Heart right ventricle (tissue), 16 donors: ENCODE measurements around the gene NFAT5. TPM values are rescaled to one million over a fixed set of nuclear protein-coding genes. Genes with fewer than 3 reads are reported as not detected.
A peak's percentile ranks its signal among the peaks of the same experiment; 100 is the strongest.

Experiments
- ATAC-seq, 8 donors: fragments of 200-7000 bp; cut with Tn5 transposase; one replicate each; pipeline ENCODE4 v1.9.1; 2020; ENCODE audit warnings: mild to moderate bottlenecking in 8 of 8, moderate library complexity in 8 of 8, moderate number of reproducible peaks in 1 of 8
- DNase-seq, 2 donors: peaks; one replicate each; pipeline ENCODE4 v3.0.0-alpha.2; 2020
- H3K27ac ChIP-seq, 10 donors: fragments of 200-600 bp; sonication (generic) in 2 of 10; one replicate each; pipeline versions ENCODE4 v1.5.0 to v1.8.0; 2020 to 2022; ENCODE audit warnings: mild to moderate bottlenecking in 3 of 10
- H3K27me3 ChIP-seq, 7 donors: fragments of 200-600 bp; one replicate each; pipeline ENCODE4 v1.8.0; 2021 to 2022; ENCODE audit warnings: mild to moderate bottlenecking in 2 of 7
- H3K36me3 ChIP-seq, 9 donors: fragments of 200-600 bp; sonication (generic) in 1 of 9; one replicate each; pipeline versions ENCODE4 v1.5.0 to v1.8.0; 2020 to 2022; ENCODE audit warnings: mild to moderate bottlenecking in 2 of 9
- H3K4me1 ChIP-seq, 9 donors: fragments of 200-600 bp; sonication (generic) in 1 of 9; one replicate each; pipeline versions ENCODE4 v1.5.0 to v1.8.0; 2020 to 2022; ENCODE audit warnings: mild to moderate bottlenecking in 4 of 9
- H3K4me3 ChIP-seq, 10 donors: fragments of 200-600 bp; sonication (generic) in 2 of 10; one replicate each; pipeline versions ENCODE4 v1.5.0 to v1.8.0; 2020 to 2022; ENCODE audit warnings: mild to moderate bottlenecking in 7 of 10, moderate library complexity in 2 of 10
- H3K9me3 ChIP-seq, 11 donors: fragments of 200-600 bp in 10 of 11; sonication (generic) in 2 of 11; one replicate each; pipeline versions ENCODE4 v1.5.0 to v1.8.0; 2013 to 2022; ENCODE audit warnings: mild to moderate bottlenecking in 2 of 11, control low read depth in 1 of 11, moderate library complexity in 1 of 11
- WGBS, 2 donors: extraction: QIAGEN DNeasy Blood & Tissue Kit; methylation state at CpG; one replicate each; pipeline ENCODE4 v1.1.7; 2013; ENCODE audit warnings: inconsistent platforms in 1 of 2; 5-methylcytosine and 5-hydroxymethylcytosine counted together
- intact Hi-C, 10 donors: fragments of 100-400 bp; cut with DNase I; formaldehyde crosslinking; loops; one replicate each; pipeline versions ENCODE4 v1.11.1 to v1.14.2; 2022
- polyA plus RNA-seq, 2 donors: library from polyadenylated mRNA; stranded (reverse); fragments of 200-250 nt; gene quantifications; one replicate each; pipeline ENCODE4 v1.2.3, GENCODE V29; 2013
- total RNA-seq, 10 donors: library from RNA; stranded (reverse); fragmentation: NEBNext Ultra II Directional in 3 of 10; extraction: Animal tissue kit (Norgen Biotek cat#: 25700) in 3 of 10; gene quantifications; one replicate each; pipeline versions ENCODE4 v1.2.1 to v1.2.4, GENCODE V29; 2021 to 2023
- TF ChIP-seq, protein P1 (sequence below), 9 donors: fragments of 200-600 bp; sonication (generic) in 2 of 9; IDR thresholded peaks; one replicate each; pipeline versions ENCODE4 v1.5.0 to v1.8.0; 2021 to 2022; ENCODE audit warnings: antibody characterized with exemption in 9 of 9, mild to moderate bottlenecking in 5 of 9, moderate library complexity in 1 of 9
- donor health status: Arrhythmogenic right ventricular cardiomyopathy.
- donor health status: ischemic (EF 13 %, LVEDD 7.1; RV severe dilation, severe dysfunction).
- donor health status: healthy with polysubstance abuse.
- donor health status: DM: no; HTN: yes; CAD: no.
- donor health status: DM: no; HTN: no; CAD: no.
- donor health status: ischemic (EF 25% LVEDD 6.9; RV normal size, moderate dysfunction).
- donor health status: ischemic (EF 25% LVEDD 5.7; RV mildly dilated, moderate dysfunction).
- donor health status: healthy.
- donor health status: DM: yes; HTN: yes; CAD: no.
- donor health status: Ischemic cardiomyopathy.
- donor health status: ischemic (EF 35%, LVEDD 5.7; RV mildly dilated, moderate dysfunction).
- donor health status: nonischemic (EF 11% LVEDD 7.7; RV severe dilation, severe dysfunction).
- donor health status: DM: yes; HTN: yes; CAD: no.
- donor health status: PGD.
- donor health status: ischemic (EF 29% LVEDD 5.4; RV normal size, mild dysfunction).
- donor health status: nonischemic (EF 23%, LVEDD 6.1; RV moderate dilation, normal function).

Gene NFAT5
- total and polyA plus RNA-seq, 12 donors, result 1.7 to 23.7 (median 20.8) TPM

- no peak overlapping the region for H3K4me3 ChIP-seq
- peaks cover 0 to 71% (median 47%) of the 10 kb centered on the region in 9 donors for H3K36me3 ChIP-seq
- H3K27ac ChIP-seq, result peak overlapping the region in 7 of 10 donors; percentile 2 to 66 (median 36)
- H3K9me3 ChIP-seq, result no peaks in the 10 kb centered on the region
- intact Hi-C loops, result no loop called here
- H3K27me3 ChIP-seq, result no peaks in the 10 kb centered on the region
- no peak for ATAC-seq
- WGBS, 2 donors, result 66 to 82% methylated on average over 8 of the region's 8 CpGs
- TF ChIP-seq, protein P1, sequence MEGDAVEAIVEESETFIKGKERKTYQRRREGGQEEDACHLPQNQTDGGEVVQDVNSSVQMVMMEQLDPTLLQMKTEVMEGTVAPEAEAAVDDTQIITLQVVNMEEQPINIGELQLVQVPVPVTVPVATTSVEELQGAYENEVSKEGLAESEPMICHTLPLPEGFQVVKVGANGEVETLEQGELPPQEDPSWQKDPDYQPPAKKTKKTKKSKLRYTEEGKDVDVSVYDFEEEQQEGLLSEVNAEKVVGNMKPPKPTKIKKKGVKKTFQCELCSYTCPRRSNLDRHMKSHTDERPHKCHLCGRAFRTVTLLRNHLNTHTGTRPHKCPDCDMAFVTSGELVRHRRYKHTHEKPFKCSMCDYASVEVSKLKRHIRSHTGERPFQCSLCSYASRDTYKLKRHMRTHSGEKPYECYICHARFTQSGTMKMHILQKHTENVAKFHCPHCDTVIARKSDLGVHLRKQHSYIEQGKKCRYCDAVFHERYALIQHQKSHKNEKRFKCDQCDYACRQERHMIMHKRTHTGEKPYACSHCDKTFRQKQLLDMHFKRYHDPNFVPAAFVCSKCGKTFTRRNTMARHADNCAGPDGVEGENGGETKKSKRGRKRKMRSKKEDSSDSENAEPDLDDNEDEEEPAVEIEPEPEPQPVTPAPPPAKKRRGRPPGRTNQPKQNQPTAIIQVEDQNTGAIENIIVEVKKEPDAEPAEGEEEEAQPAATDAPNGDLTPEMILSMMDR (IDR thresholded peaks at IDR 0.05), result no peak
- DNase-seq, result no peak
- peaks cover 0 to 35% (median 13%) of the 10 kb centered on the region in 9 donors for H3K4me1 ChIP-seq
Measured at GRCh38 chr16:69741519-69741918, 175.8 kb downstream of the NFAT5 start.

DNA sequence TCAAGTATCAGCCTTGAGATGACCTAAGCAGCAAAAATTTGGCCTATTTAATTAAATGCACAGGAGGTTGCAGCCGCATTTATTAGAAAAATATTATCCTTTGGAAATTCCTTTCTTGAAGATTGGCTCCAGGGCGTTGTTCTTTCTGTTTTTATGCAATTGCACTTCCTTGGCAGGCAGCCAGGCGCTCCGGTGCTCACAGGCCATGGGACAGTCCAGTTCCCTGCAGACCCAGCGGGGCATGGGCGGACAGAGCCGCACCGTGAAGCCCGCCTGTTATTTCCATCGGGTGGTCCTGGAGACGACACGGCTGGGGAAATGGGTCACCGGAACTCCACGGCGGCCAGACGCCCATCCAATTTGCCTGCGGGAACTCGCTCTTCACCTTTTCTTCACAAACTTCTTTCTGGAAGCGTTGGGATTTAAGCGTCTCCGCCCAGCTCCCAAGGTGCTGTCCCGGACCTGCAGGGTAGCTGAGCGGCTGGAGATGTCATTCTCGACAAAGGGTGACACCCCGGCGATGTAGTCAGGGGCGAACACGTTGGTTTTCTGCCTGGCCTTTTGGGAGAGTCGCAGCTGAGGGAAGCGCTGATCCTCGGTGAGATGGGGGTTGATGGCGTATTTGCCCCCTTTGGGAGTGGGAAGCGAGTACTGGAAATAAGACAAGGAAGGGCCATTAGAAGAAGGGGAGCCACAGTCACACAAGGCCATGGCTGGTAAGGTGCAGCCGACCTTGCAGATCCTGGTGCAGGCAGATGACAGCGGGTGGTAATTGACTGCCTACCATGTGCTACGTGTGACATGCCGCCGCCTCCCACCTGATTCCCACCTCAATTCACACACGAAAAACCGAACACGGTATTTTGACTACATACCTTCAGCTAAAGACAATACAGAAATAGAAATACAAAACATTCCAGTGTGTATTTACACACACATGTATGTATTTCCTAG lies 176.5 kb downstream of the NFAT5 start:
- peak overlapping the region in 5 of 10 donors; percentile 5 to 66 (median 49) for H3K27ac ChIP-seq
- ATAC-seq, result peak in 7 of 8 donors; percentile 53 to 70 (median 65)

DNA sequence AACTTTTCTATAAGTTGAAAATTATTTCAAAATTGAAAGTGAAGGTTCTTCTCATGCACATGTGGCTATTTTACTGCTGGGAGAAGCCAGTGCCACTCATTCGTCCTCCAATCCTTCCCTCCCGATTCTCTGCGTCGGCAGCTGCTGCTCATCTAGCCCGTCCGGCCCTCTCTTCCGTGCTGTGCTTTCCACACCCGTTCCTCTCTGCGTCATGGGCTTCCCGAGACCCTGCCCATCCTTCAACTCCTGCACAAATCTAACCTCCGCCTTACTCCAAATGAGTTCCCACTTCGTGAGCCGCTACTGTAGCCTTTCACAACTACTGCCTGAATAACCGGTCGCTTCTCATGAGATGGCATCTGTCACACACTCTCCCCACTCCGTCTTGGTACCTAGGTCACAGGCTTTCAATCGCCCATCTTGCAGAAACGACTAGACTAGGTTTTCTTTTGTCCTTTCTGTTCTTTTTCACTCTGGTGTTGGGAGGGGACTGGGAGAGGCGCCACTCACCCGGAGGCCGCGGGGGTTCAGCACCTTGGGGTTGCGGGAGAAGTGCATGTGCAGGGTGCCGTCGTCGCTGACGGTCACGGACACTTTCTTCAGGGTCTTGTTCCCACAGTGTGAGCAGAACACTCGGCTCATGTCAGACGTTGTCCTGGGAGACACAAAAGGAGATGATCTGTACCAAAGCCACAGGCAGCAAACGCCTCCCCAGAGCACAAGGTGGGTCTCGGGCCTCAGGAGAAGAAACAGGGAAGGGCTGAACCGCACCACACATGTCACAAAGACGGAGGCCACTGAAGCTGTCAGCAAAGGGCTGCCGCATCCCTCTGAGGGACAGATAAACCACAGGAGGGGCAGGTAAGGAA lies 178.8 kb downstream of the NFAT5 start:
- no peak for DNase-seq
- Histone ChIP-seq H3K4me3 (no peak overlapping the region), H3K27ac (no peak overlapping the region), H3K4me1 (peaks cover 0 to 17% (median 13%) of the 10 kb centered on the region in 9 donors), H3K27me3 (no peaks in the 10 kb centered on the region), H3K36me3 (peaks cover 0 to 100% (median 73%) of the 10 kb centered on the region in 9 donors), H3K9me3 (no peaks in the 10 kb centered on the region)
- WGBS, 2 donors, result 94% methylated on average over 35 of the region's 35 CpGs
- TF ChIP-seq, protein P1 (IDR thresholded peaks at IDR 0.05), result no peak
- intact Hi-C loops, result no loop called here
- no peak for ATAC-seq

More for the DNA sequence above, 176.5 kb downstream of the NFAT5 start:
- Histone ChIP-seq H3K9me3 (no peaks in the 10 kb centered on the region), H3K36me3 (peaks cover 0 to 78% (median 51%) of the 10 kb centered on the region in 9 donors), H3K27me3 (no peaks in the 10 kb centered on the region), H3K4me3 (no peak overlapping the region), H3K4me1 (peaks cover 0 to 28% (median 13%) of the 10 kb centered on the region in 9 donors)
- TF ChIP-seq, protein P1 (IDR thresholded peaks at IDR 0.05), result no peak
- intact Hi-C loops, result loop anchor here in 1 of 10 donors (2.0 kb wide), 1 partner anchor 15 kb away; the partner anchor contains the start of gene NQO1
- 71 to 74% methylated on average over 37 to 41 of the region's 41 CpGs for WGBS, 2 donors
- DNase-seq, result peak; percentile 80 to 82

GRCh38 chr16:69745232-69745612 lies 179.5 kb downstream of the NFAT5 start:
- Histone ChIP-seq H3K4me3 (no peak overlapping the region), H3K27ac (no peak overlapping the region), H3K36me3 (peaks cover 0 to 100% (median 78%) of the 10 kb centered on the region in 9 donors), H3K9me3 (no peaks in the 10 kb centered on the region), H3K4me1 (peaks cover 0 to 17% (median 13%) of the 10 kb centered on the region in 9 donors), H3K27me3 (no peaks in the 10 kb centered on the region)
- intact Hi-C loops, result no loop called here
- ATAC-seq (no peak), DNase-seq (no peak)
- 95 to 96% methylated on average over 11 of the region's 11 CpGs for WGBS, 2 donors
- TF ChIP-seq, protein P1 (IDR thresholded peaks at IDR 0.05), result no peak
